Glutamatergic neuron (in vitro differentiated cells): ENCODE results near the gene CDS2. TPM values are rescaled to one million over a fixed set of nuclear protein-coding genes. Genes with fewer than 3 reads are reported as not detected.

Experiments used
- DNase-seq: peaks from one replicate; pipeline ENCODE4 v3.0.0; 2022
- H3K27ac Mint-ChIP-seq: one replicate; pipeline ENCODE4 v1.8.0; 2020; ENCODE audit warnings: mild to moderate bottlenecking, mixed read lengths, inconsistent platforms; ENCODE audit not compliant: unreplicated experiment
- H3K27me3 Mint-ChIP-seq: one replicate; pipeline ENCODE4 v1.8.0; 2020; ENCODE audit warnings: mild to moderate bottlenecking, moderate library complexity, mixed read lengths, inconsistent platforms; ENCODE audit not compliant: unreplicated experiment
- H3K36me3 Mint-ChIP-seq: one replicate; pipeline ENCODE4 v1.8.0; 2020; ENCODE audit warnings: mild to moderate bottlenecking, mixed read lengths, inconsistent platforms; ENCODE audit not compliant: unreplicated experiment
- H3K4me1 Mint-ChIP-seq: one replicate; pipeline ENCODE4 v1.8.0; 2020; ENCODE audit warnings: mild to moderate bottlenecking, low read depth, mixed read lengths, inconsistent platforms; ENCODE audit not compliant: unreplicated experiment
- H3K4me3 Mint-ChIP-seq: one replicate; pipeline ENCODE4 v1.8.0; 2020; ENCODE audit warnings: mild to moderate bottlenecking, mixed read lengths, inconsistent platforms; ENCODE audit not compliant: unreplicated experiment
- H3K9me3 Mint-ChIP-seq: one replicate; pipeline ENCODE4 v1.8.0; 2020; ENCODE audit warnings: mild to moderate bottlenecking, moderate library complexity, mixed read lengths, inconsistent platforms; ENCODE audit not compliant: unreplicated experiment
- CTCF ChIP-seq: fragments of 200-600 bp; sonication (generic); IDR thresholded peaks from one replicate; pipeline ENCODE4 v1.5.0; 2021; ENCODE audit not compliant: partially characterized antibody, unreplicated experiment
- total RNA-seq: library from RNA; stranded (reverse); fragmentation: NEBNext Ultra II Directional; extraction: Animal tissue kit (Norgen Biotek cat#: 25700); gene quantifications from one replicate; pipeline ENCODE4 v1.2.1, GENCODE V29; 2021; ENCODE audit not compliant: unreplicated experiment

Gene CDS2
- total RNA-seq, 1 donor from 2014 or later = 153 TPM

- TF ChIP-seq CTCF = no peak
- peaks cover 3% of the 10 kb centered on the region for H3K27me3 Mint-ChIP-seq
- peaks cover 22% of the 10 kb centered on the region for H3K4me1 Mint-ChIP-seq
- no peak for DNase-seq
- H3K4me3 Mint-ChIP-seq = no peak overlapping the region
- H3K9me3 Mint-ChIP-seq = peaks cover 2% of the 10 kb centered on the region
- H3K36me3 Mint-ChIP-seq = no peaks in the 10 kb centered on the region
- no peak overlapping the region for H3K27ac Mint-ChIP-seq
Measured at GRCh38 chr20:5145365-5146098, 18.7 kb downstream of the CDS2 start.

- H3K27me3 Mint-ChIP-seq = peaks cover 3% of the 10 kb centered on the region
- peaks cover 26% of the 10 kb centered on the region for H3K4me1 Mint-ChIP-seq
- H3K9me3 Mint-ChIP-seq = peaks cover 2% of the 10 kb centered on the region
- H3K36me3 Mint-ChIP-seq = no peaks in the 10 kb centered on the region
- H3K27ac Mint-ChIP-seq = peak overlapping the region; percentile 13
- H3K4me3 Mint-ChIP-seq = no peak overlapping the region
- DNase-seq = no peak
- no peak for TF ChIP-seq CTCF
Measured at GRCh38 chr20:5146099-5146668, 19.4 kb downstream of the CDS2 start.

DNA sequence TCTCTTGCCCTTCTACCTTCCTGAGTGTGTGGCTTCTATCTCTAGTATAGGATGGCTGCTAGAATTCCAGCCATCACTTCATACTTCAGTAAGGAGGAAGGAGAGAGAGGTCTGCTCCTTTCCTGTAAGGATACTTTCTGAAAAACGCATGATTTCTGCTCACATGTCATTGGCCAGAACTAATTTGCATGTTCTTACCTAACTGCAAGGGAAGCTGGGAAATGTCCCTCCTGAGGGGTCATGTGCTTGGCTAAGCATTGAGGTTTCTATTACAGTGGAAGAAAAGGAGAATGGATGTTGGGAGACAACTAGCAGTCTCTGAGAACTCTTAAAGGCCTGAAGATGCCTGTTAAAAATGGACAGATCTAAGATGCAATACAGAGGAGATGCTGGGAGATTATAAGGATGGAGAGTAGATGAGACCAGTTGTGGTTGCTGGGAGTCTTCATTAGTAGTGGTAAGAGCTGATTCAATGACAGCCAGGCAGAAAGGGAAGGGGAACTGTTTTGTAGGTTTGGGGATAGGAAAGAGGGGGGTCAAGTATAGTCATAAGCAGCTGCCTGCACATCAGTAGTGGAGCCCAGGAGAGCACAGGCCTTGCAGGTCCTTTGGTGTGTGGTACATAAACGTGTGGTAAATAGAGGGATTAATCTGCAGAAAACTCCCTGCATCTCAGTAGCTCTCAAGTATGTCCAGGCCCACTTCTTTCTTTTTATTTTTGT lies 20.2 kb downstream of the CDS2 start:
- H3K4me1 Mint-ChIP-seq = peaks cover 23% of the 10 kb centered on the region
- no peak overlapping the region for H3K4me3 Mint-ChIP-seq
- DNase-seq = no peak
- peaks cover 3% of the 10 kb centered on the region for H3K27me3 Mint-ChIP-seq
- H3K36me3 Mint-ChIP-seq = no peaks in the 10 kb centered on the region
- H3K27ac Mint-ChIP-seq = no peak overlapping the region
- no peak for TF ChIP-seq CTCF
- H3K9me3 Mint-ChIP-seq = no peaks in the 10 kb centered on the region

GRCh38 chr20:5148581-5148980 lies 21.8 kb downstream of the CDS2 start:
- peaks cover 32% of the 10 kb centered on the region for H3K4me1 Mint-ChIP-seq
- no peak overlapping the region for H3K27ac Mint-ChIP-seq
- no peak overlapping the region for H3K4me3 Mint-ChIP-seq
- no peaks in the 10 kb centered on the region for H3K9me3 Mint-ChIP-seq
- peaks cover 3% of the 10 kb centered on the region for H3K27me3 Mint-ChIP-seq
- no peak for TF ChIP-seq CTCF
- DNase-seq = no peak
- no peaks in the 10 kb centered on the region for H3K36me3 Mint-ChIP-seq

GRCh38 chr20:5149892-5150225 lies 23.1 kb downstream of the CDS2 start:
- DNase-seq = no peak
- H3K9me3 Mint-ChIP-seq = no peaks in the 10 kb centered on the region
- H3K36me3 Mint-ChIP-seq = no peaks in the 10 kb centered on the region
- H3K27ac Mint-ChIP-seq = no peak overlapping the region
- TF ChIP-seq CTCF = no peak
- H3K4me3 Mint-ChIP-seq = no peak overlapping the region
- H3K4me1 Mint-ChIP-seq = peaks cover 40% of the 10 kb centered on the region
- H3K27me3 Mint-ChIP-seq = peaks cover 3% of the 10 kb centered on the region
